ENCODE data around the gene TAP2. TPM values are rescaled to one million over a fixed set of nuclear protein-coding genes. Genes with fewer than 3 reads are reported as not detected.

The TAP2 gene
- total and polyA plus RNA-seq, 2 experiments from 2014 or later: 2.1 to 2.6 TPM

- Histone ChIP-seq H3K9me3 (ENCODE audit: low read depth) (no peaks in the 10 kb centered on the region), H3K4me1 (ENCODE audit: low read depth) (peaks cover 5% of the 10 kb centered on the region), H3K27me3 (peaks cover 42% of the 10 kb centered on the region), H3K36me3 (no peaks in the 10 kb centered on the region), H3K27ac (no peak overlapping the region), H3K4me3 (peak overlapping the region; percentile 85)
- no peak for TF ChIP-seq CTCF (IDR thresholded peaks at IDR 0.05; ENCODE audit: low read depth, low read length)
- peak in 1 of 2 donors; percentile 8 for DNase-seq (ENCODE audit: low read depth in 1 of 2, low spot score in 1 of 2)
These were observed 857 bp downstream of the TAP2 start for GRCh38 chr6:32837651-32838113.

DNA sequence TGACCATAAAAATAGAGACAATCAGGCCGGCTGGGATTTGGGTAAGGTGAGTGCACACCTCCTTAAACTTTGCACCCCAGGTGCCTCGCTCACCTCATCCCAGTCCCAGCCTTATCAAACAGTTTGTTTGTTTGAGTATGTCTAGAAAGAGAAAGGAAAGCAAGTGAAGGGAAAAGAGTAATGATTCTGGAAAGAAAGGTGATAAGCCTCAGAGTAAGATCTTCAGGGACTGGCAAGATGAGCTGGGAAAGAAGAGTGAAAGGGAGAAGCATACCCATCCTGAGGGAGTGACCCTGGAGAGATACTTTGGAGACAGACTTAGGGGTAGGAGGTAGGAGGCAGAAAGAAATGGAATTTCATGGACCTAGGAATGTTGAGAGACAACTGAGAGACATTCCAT lies 1.7 kb downstream of the TAP2 start:
- no peak overlapping the region for H3K4me3 ChIP-seq
- H3K27ac ChIP-seq: no peak overlapping the region
- H3K4me1 ChIP-seq (ENCODE audit: low read depth): peaks cover 5% of the 10 kb centered on the region
- no peaks in the 10 kb centered on the region for H3K9me3 ChIP-seq (ENCODE audit: low read depth)
- TF ChIP-seq CTCF (IDR thresholded peaks at IDR 0.05; ENCODE audit: low read depth, low read length): no peak
- peaks cover 34% of the 10 kb centered on the region for H3K27me3 ChIP-seq
- H3K36me3 ChIP-seq: no peaks in the 10 kb centered on the region
- DNase-seq (ENCODE audit: low read depth in 1 of 2, low spot score in 1 of 2): no peak

DNA sequence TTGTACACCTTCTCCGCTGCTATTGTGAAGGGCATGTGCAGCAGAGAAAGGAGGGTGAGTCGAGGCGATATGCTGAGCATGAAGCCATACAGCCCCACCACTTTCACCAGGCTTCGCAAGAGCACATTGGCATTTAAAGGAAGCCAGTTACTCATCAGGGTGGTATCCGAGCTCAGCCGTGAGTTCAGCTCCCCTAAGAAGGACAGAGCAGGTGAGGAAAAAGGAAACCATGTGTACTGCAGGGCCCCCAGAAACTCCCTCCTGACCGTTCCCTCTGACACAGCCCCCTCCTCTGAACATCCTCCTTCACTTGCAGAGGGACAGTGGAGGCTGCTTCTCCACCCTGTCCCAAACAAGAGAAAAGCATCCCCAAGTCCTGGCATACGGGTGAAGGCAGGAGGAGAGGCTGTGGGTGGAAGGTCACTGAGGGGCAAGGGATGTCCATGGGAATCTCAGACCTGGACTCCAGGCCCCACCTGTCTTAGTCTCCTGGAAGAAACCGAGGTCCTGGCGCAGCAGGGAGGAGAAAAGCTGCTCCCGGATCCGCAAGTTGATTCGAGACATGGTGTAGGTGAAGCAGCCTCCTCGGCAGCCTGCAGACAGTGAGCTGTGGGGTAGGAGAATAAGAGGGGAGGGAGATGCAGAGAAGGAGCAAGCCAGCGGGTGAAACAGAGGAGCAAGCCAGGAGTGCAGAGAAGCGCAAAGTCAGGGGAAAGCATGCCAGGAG lies 3.2 kb downstream of the TAP2 start:
- Histone ChIP-seq H3K9me3 (ENCODE audit: low read depth) (no peaks in the 10 kb centered on the region), H3K27me3 (peaks cover 19% of the 10 kb centered on the region), H3K4me3 (no peak overlapping the region), H3K27ac (no peak overlapping the region), H3K4me1 (ENCODE audit: low read depth) (peaks cover 5% of the 10 kb centered on the region), H3K36me3 (no peaks in the 10 kb centered on the region)
- no peak for TF ChIP-seq CTCF (IDR thresholded peaks at IDR 0.05; ENCODE audit: low read depth, low read length)
- DNase-seq (ENCODE audit: low read depth in 1 of 2, low spot score in 1 of 2): no peak

GRCh38 chr6:32833664-32834063 lies 4.9 kb downstream of the TAP2 start:
- Histone ChIP-seq H3K36me3 (no peaks in the 10 kb centered on the region), H3K4me3 (no peak overlapping the region), H3K4me1 (ENCODE audit: low read depth) (peaks cover 5% of the 10 kb centered on the region), H3K27me3 (peaks cover 9% of the 10 kb centered on the region), H3K9me3 (ENCODE audit: low read depth) (no peaks in the 10 kb centered on the region), H3K27ac (no peak overlapping the region)
- no peak for DNase-seq (ENCODE audit: low read depth in 1 of 2, low spot score in 1 of 2)
- no peak for TF ChIP-seq CTCF (IDR thresholded peaks at IDR 0.05; ENCODE audit: low read depth, low read length)

- H3K36me3 ChIP-seq: no peaks in the 10 kb centered on the region
- no peaks in the 10 kb centered on the region for H3K9me3 ChIP-seq (ENCODE audit: low read depth)
- H3K4me3 ChIP-seq: no peak overlapping the region
- peaks cover 9% of the 10 kb centered on the region for H3K27me3 ChIP-seq
- DNase-seq (ENCODE audit: low read depth in 1 of 2, low spot score in 1 of 2): no peak
- no peak overlapping the region for H3K27ac ChIP-seq
- no peak for TF ChIP-seq CTCF (IDR thresholded peaks at IDR 0.05; ENCODE audit: low read depth, low read length)
- no peaks in the 10 kb centered on the region for H3K4me1 ChIP-seq (ENCODE audit: low read depth)
These were observed 6.0 kb downstream of the TAP2 start for GRCh38 chr6:32832535-32832934.

Data from cardiac muscle cell (in vitro differentiated cells and primary cell).